Retinal pigment epithelial cell (primary cell): ENCODE measurements around the gene TAS2R46.

Source experiments
- DNase-seq: peaks from one replicate; pipeline ENCODE4 v3.0.0-alpha.2; 2010; ENCODE audit warnings: low read depth
- H3K4me3 ChIP-seq: 2 replicates; pipeline ENCODE4 v1.5.1; 2011; ENCODE audit warnings: mild to moderate bottlenecking, low read length, control low read depth, moderate library complexity
- CTCF ChIP-seq: conservative IDR thresholded peaks from 2 replicates; pipeline ENCODE4 v1.5.1; 2011; ENCODE audit warnings: low read depth, low read length, control low read depth, inconsistent platforms

TAS2R46 gene

GRCh38 chr12:11089246-11089645, 27.2 kb upstream of the TAS2R46 start:
- no peak for DNase-seq
- TF ChIP-seq CTCF, result no peak
- H3K4me3 ChIP-seq, result no peak overlapping the region

GRCh38 chr12:11085419-11085818, 23.3 kb upstream of the TAS2R46 start:
- no peak for TF ChIP-seq CTCF
- H3K4me3 ChIP-seq, result no peak overlapping the region
- DNase-seq, result no peak

- no peak for DNase-seq
- no peak for TF ChIP-seq CTCF
Measured at GRCh38 chr12:11081987-11082386, 19.9 kb upstream of the TAS2R46 start.

GRCh38 chr12:11078246-11078645, 16.2 kb upstream of the TAS2R46 start:
- no peak overlapping the region for H3K4me3 ChIP-seq
- DNase-seq, result no peak
- no peak for TF ChIP-seq CTCF

More at GRCh38 chr12:11081987-11082386, 19.9 kb upstream of the TAS2R46 start:
- no peak overlapping the region for H3K4me3 ChIP-seq

- DNase-seq, result no peak
- TF ChIP-seq CTCF, result no peak
- no peak overlapping the region for H3K4me3 ChIP-seq
Measured at GRCh38 chr12:11075642-11076041, 13.5 kb upstream of the TAS2R46 start.

GRCh38 chr12:11071414-11071813, 9.3 kb upstream of the TAS2R46 start:
- H3K4me3 ChIP-seq, result no peak overlapping the region
- no peak for DNase-seq
- no peak for TF ChIP-seq CTCF

- no peak overlapping the region for H3K4me3 ChIP-seq
- TF ChIP-seq CTCF, result no peak
- DNase-seq, result no peak
Measured at GRCh38 chr12:11070999-11071398, 8.9 kb upstream of the TAS2R46 start.
